ENCODE results near the gene CDV3.

The CDV3 gene

GRCh38 chr3:133629146-133629545 is 55.7 kb downstream of the CDV3 start:
- peaks cover 96% of the 10 kb centered on the region for H3K36me3 ChIP-seq (ENCODE audit: insufficient read depth, low read length)
- no peak for DNase-seq

GRCh38 chr3:133633439-133633838 is 60.0 kb downstream of the CDV3 start:
- Histone ChIP-seq H3K27me3 (ENCODE audit: insufficient read depth, low read length, poor library complexity) (no peaks in the 10 kb centered on the region), H3K9ac (ENCODE audit: low read depth, low read length) (no peak overlapping the region), H3K79me2 (ENCODE audit: insufficient read depth, low read length) (peaks cover 54% of the 10 kb centered on the region), H3K4me1 (ENCODE audit: insufficient read depth, low read length) (no peaks in the 10 kb centered on the region), H3K27ac (ENCODE audit: low read length) (no peak overlapping the region), H2AFZ (ENCODE audit: low read depth, low read length) (no peak overlapping the region), H3K9me3 (ENCODE audit: insufficient read depth, low read length, severe bottlenecking) (no peaks in the 10 kb centered on the region), H3K4me2 (ENCODE audit: insufficient read depth, low read length) (no peak overlapping the region), H4K20me1 (ENCODE audit: insufficient read depth, low read length) (peaks cover 22% of the 10 kb centered on the region; the same call in 1 of the 2 replicates), H3K36me3 (ENCODE audit: insufficient read depth, low read length) (peaks cover 94% of the 10 kb centered on the region), H3K4me3 (ENCODE audit: low read depth in 1 of 2, low read length in 2 of 2) (no peak overlapping the region)
- no peak for ATAC-seq (ENCODE audit: insufficient read depth, low read depth)
- no peak for DNase-seq
- TF ChIP-seq CTCF (IDR thresholded peaks at IDR 0.05; ENCODE audit: borderline replicate concordance, extremely low read depth, low read length, poor library complexity, severe bottlenecking) (no peak), EZH2 (IDR thresholded peaks at IDR 0.05; ENCODE audit: borderline replicate concordance, low read depth, low read length, severe bottlenecking) (no peak)

More at GRCh38 chr3:133629146-133629545, 55.7 kb downstream of the CDV3 start:
- H3K9ac ChIP-seq (ENCODE audit: low read depth, low read length) = no peak overlapping the region
- peaks cover 22% of the 10 kb centered on the region for H3K79me2 ChIP-seq (ENCODE audit: insufficient read depth, low read length)
- H2AFZ ChIP-seq (ENCODE audit: low read depth, low read length) = no peak overlapping the region
- no peak for TF ChIP-seq CTCF (IDR thresholded peaks at IDR 0.05; ENCODE audit: borderline replicate concordance, extremely low read depth, low read length, poor library complexity, severe bottlenecking)
- TF ChIP-seq EZH2 (IDR thresholded peaks at IDR 0.05; ENCODE audit: borderline replicate concordance, low read depth, low read length, severe bottlenecking) = no peak
- H3K4me2 ChIP-seq (ENCODE audit: insufficient read depth, low read length) = no peak overlapping the region
- no peak overlapping the region for H3K4me3 ChIP-seq (ENCODE audit: low read depth in 1 of 2, low read length in 2 of 2)
- peaks cover 22% of the 10 kb centered on the region; the same call in 1 of the 2 replicates for H4K20me1 ChIP-seq (ENCODE audit: insufficient read depth, low read length)
- no peaks in the 10 kb centered on the region for H3K27me3 ChIP-seq (ENCODE audit: insufficient read depth, low read length, poor library complexity)
- ATAC-seq (ENCODE audit: insufficient read depth, low read depth) = no peak
- no peak overlapping the region for H3K27ac ChIP-seq (ENCODE audit: low read length)
- no peaks in the 10 kb centered on the region for H3K9me3 ChIP-seq (ENCODE audit: insufficient read depth, low read length, severe bottlenecking)
- H3K4me1 ChIP-seq (ENCODE audit: insufficient read depth, low read length) = no peaks in the 10 kb centered on the region
